Memory B cell (primary cell): ENCODE data around the gene RAVER2.
"Not testable (repeated sequence)": the region's sequence is repeated elsewhere in the genome, so short reads cannot be mapped to it uniquely, and the experiment has no call there.

ENCODE experiments used
- ATAC-seq: fragments of 150-1000 bp; cut with Tn5 transposase; 2 replicates; pipeline ENCODE4 v1.10.0; 2021; ENCODE audit warnings: low read depth, mild to moderate bottlenecking, moderate library complexity
- DNase-seq, 2 donors: peaks; one replicate each; pipeline ENCODE4 v3.0.0; 2022; ENCODE audit warnings: low spot score in 2 of 2
- H3K27ac Mint-ChIP-seq: one replicate; pipeline ENCODE4 v1.8.0; 2022; ENCODE audit warnings: mild to moderate bottlenecking, moderate library complexity, mixed read lengths
- H3K27me3 Mint-ChIP-seq: one replicate; pipeline ENCODE4 v1.8.0; 2022; ENCODE audit warnings: mixed read lengths
- H3K36me3 Mint-ChIP-seq: one replicate; pipeline ENCODE4 v1.8.0; 2022; ENCODE audit warnings: mild to moderate bottlenecking, mixed read lengths
- H3K4me1 Mint-ChIP-seq: one replicate; pipeline ENCODE4 v1.8.0; 2022; ENCODE audit warnings: mixed read lengths
- H3K4me3 Mint-ChIP-seq: one replicate; pipeline ENCODE4 v1.8.0; 2022; ENCODE audit warnings: mild to moderate bottlenecking, moderate library complexity, mixed read lengths
- H3K9me3 Mint-ChIP-seq: one replicate; pipeline ENCODE4 v1.8.0; 2022; ENCODE audit warnings: mixed read lengths

Gene RAVER2

GRCh38 chr1:64733581-64734286 lies 11.1 kb upstream of the RAVER2 start:
- H3K36me3 Mint-ChIP-seq: no peaks in the 10 kb centered on the region

DNA sequence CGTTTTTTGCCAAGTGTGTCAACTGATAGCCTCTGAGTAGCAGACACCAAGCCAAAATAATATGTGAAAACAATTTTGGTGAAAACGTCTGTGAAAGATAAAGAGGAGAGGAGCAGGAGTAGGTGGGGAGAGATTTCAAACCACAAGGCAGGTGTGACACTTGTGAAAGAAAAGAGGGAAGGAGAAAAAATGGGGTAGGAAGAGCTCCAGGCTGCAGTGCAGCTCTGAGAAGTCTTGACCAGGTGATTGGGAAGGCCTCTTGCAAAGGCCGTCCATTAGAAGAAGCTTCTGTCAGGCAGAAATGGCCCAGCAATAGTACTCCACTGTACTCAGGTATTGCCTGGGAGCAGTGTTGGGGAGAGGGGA lies 10.6 kb upstream of the RAVER2 start:
- H3K27ac Mint-ChIP-seq: no peak overlapping the region
- no peaks in the 10 kb centered on the region for H3K36me3 Mint-ChIP-seq
- ATAC-seq (no peak), DNase-seq (no peak)
- no peaks in the 10 kb centered on the region for H3K4me1 Mint-ChIP-seq
- no peaks in the 10 kb centered on the region for H3K9me3 Mint-ChIP-seq
- H3K4me3 Mint-ChIP-seq: no peak overlapping the region
- H3K27me3 Mint-ChIP-seq: peaks cover 4% of the 10 kb centered on the region

More at GRCh38 chr1:64733581-64734286, 11.1 kb upstream of the RAVER2 start:
- DNase-seq (no peak), ATAC-seq (no peak)
- Mint-ChIP-seq H3K4me1 (no peaks in the 10 kb centered on the region), H3K9me3 (peaks cover 1% of the 10 kb centered on the region), H3K27ac (no peak overlapping the region), H3K4me3 (no peak overlapping the region), H3K27me3 (peaks cover 4% of the 10 kb centered on the region)

DNA sequence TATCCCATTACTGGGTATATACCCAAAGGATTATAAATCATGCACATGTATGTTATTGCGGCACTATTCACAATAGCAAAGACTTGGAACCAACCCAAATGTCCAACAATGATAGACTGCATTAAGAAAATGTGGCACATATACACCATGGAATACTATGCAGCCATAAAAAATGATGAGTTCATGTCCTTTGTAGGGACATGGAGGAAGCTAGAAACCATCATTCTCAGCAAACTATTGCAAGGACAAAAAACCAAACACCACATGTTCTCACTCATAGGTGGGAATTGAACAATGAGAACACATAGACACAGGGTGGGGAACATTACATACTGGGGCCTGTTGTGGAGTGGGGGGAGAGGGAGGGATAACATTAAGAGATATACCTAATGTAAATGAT lies 4.2 kb upstream of the RAVER2 start:
- DNase-seq, H3K27ac Mint-ChIP-seq, H3K9me3 Mint-ChIP-seq, H3K36me3 Mint-ChIP-seq, H3K4me1 Mint-ChIP-seq, H3K4me3 Mint-ChIP-seq, ATAC-seq, H3K27me3 Mint-ChIP-seq: not testable (repeated sequence)

DNA sequence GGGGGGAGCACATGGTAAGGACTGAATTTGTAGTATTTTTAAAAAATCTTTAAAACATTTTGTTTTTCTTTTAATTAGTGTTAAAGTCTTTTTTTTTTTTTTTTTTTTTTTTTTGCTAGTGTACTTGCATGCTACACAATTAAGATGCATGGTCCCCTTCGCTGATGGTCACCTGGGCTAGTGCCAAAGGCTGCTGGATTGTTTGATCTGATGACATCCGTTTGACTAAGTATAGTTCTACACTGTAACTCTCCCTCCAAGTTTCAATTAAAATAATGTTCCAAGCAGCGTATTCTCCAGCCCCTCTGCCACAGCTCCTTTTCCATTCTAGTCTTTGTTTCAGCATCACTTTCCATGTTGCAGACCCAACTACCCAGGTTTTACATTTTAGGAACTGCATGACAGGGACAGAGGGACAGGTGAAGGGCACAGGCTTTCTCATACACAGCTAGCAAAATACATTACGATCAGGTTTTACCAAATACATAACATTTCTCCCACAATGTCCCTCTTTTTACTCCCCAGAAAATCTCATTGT lies 852 bp upstream of the RAVER2 start:
- H3K4me3 Mint-ChIP-seq: peak overlapping the region; percentile 88
- ATAC-seq (no peak), DNase-seq (no peak)
- H3K9me3 Mint-ChIP-seq: no peaks in the 10 kb centered on the region
- peaks cover 17% of the 10 kb centered on the region for H3K4me1 Mint-ChIP-seq
- H3K27ac Mint-ChIP-seq: peak overlapping the region; percentile 46
- H3K36me3 Mint-ChIP-seq: no peaks in the 10 kb centered on the region
- no peaks in the 10 kb centered on the region for H3K27me3 Mint-ChIP-seq

DNA sequence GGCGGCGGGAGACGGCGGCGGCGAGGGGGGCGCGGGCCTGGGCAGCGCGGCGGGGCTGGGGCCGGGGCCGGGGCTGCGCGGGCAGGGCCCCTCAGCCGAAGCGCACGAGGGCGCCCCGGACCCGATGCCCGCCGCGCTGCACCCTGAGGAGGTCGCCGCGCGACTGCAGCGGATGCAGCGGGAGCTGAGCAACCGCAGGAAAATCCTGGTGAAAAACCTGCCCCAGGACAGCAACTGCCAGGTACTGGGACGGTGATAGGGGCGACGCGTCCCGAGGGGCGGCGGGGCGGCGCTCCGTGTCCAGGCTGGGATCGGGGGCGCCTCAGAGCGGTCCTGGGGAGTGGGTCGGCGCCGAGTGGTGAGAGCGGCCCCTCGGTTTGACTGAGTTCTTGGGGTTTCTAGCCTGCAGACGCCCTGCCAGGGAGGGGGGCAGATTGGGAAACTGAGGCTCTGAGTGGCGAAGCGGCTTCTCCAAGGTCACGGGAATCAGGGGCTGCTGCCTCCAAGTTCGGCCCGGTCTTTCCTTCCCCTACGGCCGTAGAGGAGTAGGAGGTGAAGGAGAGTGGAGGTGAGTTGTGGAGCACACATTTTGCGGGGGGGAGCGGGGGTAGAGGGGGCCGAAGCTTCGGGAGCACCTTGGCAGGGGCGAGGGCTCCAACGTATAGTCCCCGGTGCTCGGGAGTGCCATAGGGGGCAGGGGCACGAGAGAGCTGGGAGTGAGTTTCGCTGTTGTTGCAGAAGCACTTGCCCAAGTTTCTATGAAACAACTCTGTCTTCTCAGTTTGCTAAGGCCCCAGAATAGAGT lies 508 bp downstream of the RAVER2 start:
- no peaks in the 10 kb centered on the region for H3K9me3 Mint-ChIP-seq
- peak overlapping the region; percentile 79 for H3K4me3 Mint-ChIP-seq
- ATAC-seq (peak; percentile 14), DNase-seq (peak; percentile 15 to 17)
- H3K27ac Mint-ChIP-seq: peak overlapping the region; percentile 38
- H3K4me1 Mint-ChIP-seq: peaks cover 19% of the 10 kb centered on the region
- H3K36me3 Mint-ChIP-seq: no peaks in the 10 kb centered on the region
- no peaks in the 10 kb centered on the region for H3K27me3 Mint-ChIP-seq

DNA sequence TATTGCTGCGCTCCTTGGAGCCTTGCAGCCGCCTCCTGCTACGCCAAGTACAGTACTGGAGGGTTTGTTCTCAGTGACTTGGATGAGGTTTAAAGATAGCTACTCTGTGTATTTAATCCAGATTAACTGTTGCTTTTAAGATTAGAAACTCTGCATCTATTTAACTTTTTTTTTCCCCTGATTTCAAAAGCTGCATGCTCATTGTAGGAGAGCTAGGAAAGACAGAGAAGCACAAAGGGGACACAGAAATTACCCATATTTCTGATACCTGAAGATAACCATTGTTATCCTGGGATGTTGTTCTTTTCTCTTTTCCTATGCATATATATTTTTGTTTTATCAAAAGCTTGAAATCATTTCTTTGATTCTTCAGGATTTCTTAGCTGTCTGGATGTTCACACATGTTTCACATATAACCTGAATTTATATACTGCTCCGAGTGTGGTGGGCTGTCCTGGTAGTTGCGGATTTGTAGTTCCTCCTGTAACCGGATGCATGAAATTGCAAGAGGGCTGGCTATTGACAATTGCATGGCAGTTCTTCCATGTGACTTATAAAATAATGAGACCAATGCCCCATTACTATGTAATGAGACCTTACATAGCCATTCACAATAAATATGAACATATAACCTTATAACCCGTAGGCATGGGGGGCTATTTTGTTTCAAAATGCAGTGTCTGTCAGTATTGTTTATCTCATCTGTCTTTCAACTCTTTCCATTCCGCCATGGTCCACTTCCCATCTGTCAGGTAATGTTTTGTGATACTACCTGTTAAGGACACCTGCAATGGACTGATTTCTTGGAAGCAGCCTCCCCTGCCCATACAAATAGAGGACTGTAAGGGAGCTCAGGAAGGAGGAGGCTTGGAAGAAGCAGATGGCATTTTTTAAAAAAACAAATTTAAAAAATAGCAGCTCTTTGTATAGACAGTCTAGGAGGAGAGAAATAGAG lies 1.4 kb downstream of the RAVER2 start:
- H3K27ac Mint-ChIP-seq: peak overlapping the region; percentile 38
- H3K4me3 Mint-ChIP-seq: peak overlapping the region; percentile 79
- H3K9me3 Mint-ChIP-seq: no peaks in the 10 kb centered on the region
- ATAC-seq (peak; percentile 17), DNase-seq (no peak)
- H3K27me3 Mint-ChIP-seq: no peaks in the 10 kb centered on the region
- no peaks in the 10 kb centered on the region for H3K36me3 Mint-ChIP-seq
- H3K4me1 Mint-ChIP-seq: peaks cover 19% of the 10 kb centered on the region

DNA sequence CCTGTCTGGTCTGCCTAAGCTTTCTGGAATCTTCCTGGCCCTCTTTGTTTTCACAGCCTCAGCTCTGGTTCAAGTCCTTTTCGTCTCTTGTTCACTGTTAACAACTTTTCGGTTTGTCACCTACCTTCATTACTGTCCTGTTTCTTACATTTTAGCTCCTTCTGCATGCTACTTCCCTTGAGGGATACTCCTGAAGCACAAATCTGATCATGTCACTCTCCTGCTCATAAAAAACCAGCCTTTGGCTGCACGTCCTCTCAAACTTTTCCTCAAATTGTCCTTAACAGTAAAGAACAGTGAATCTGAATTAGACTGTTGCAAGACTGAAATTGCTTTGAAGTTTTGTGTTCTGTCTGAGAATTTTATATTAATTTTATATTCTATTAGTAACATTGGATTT lies 3.3 kb downstream of the RAVER2 start:
- no peak for DNase-seq
- H3K36me3 Mint-ChIP-seq: no peaks in the 10 kb centered on the region
- H3K4me3 Mint-ChIP-seq: no peak overlapping the region
- H3K27ac Mint-ChIP-seq: peak overlapping the region; percentile 0
- no peaks in the 10 kb centered on the region for H3K9me3 Mint-ChIP-seq
- peaks cover 24% of the 10 kb centered on the region for H3K4me1 Mint-ChIP-seq
- ATAC-seq: no peak
- H3K27me3 Mint-ChIP-seq: no peaks in the 10 kb centered on the region

GRCh38 chr1:64748706-64749105 lies 3.8 kb downstream of the RAVER2 start:
- Mint-ChIP-seq H3K27ac (no peak overlapping the region), H3K27me3 (no peaks in the 10 kb centered on the region), H3K4me3 (no peak overlapping the region), H3K4me1 (peaks cover 24% of the 10 kb centered on the region), H3K9me3 (no peaks in the 10 kb centered on the region), H3K36me3 (no peaks in the 10 kb centered on the region)
- DNase-seq: no peak
- ATAC-seq: no peak

DNA sequence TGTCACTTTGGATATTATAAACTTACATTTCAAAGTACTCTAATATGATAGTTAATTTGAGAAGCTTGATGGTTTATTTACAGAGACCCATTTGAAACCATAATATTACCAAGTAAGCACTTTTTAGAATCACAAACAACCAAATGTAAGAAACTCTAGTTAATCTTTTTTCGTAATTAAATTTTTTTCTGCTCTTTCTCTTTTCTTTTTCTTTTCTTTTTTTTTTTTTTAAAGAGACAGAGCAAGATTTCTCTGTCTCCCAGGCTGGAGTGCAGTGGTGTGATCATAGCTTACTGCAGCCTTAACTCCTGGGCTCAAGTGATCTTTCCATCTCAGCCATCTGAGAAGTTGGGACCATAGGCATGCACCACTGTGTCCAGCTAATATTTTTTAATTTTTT lies 5.2 kb downstream of the RAVER2 start:
- peaks cover 22% of the 10 kb centered on the region for H3K4me1 Mint-ChIP-seq
- no peak overlapping the region for H3K27ac Mint-ChIP-seq
- no peaks in the 10 kb centered on the region for H3K36me3 Mint-ChIP-seq
- no peak overlapping the region for H3K4me3 Mint-ChIP-seq
- DNase-seq: no peak
- ATAC-seq: no peak
- no peaks in the 10 kb centered on the region for H3K27me3 Mint-ChIP-seq
- H3K9me3 Mint-ChIP-seq: no peaks in the 10 kb centered on the region

GRCh38 chr1:64750875-64751274 lies 6.0 kb downstream of the RAVER2 start:
- H3K4me1 Mint-ChIP-seq: peaks cover 26% of the 10 kb centered on the region
- ATAC-seq (no peak), DNase-seq (no peak)
- no peaks in the 10 kb centered on the region for H3K27me3 Mint-ChIP-seq
- no peaks in the 10 kb centered on the region for H3K9me3 Mint-ChIP-seq
- no peaks in the 10 kb centered on the region for H3K36me3 Mint-ChIP-seq
- H3K27ac Mint-ChIP-seq: no peak overlapping the region
- H3K4me3 Mint-ChIP-seq: no peak overlapping the region

DNA sequence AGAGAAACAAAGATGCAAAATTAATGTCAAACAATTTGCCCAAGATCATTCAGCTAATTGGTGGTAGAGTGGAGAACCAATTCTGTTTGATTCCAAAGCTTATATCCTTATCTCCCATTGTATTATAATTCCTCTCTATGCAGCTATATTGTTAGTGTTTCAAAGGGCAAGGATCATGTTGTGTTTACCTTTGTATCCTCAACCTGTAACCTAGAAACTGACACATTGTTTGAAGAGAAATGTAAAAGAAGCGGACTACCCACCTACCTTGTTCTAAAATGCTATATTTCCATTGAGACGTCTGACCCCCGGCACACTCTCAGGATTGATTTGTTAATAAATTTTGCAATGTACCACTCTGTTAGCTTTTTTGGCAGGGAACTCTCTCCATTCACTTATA lies 9.3 kb downstream of the RAVER2 start:
- no peak overlapping the region for H3K4me3 Mint-ChIP-seq
- no peaks in the 10 kb centered on the region for H3K27me3 Mint-ChIP-seq
- peaks cover 6% of the 10 kb centered on the region for H3K9me3 Mint-ChIP-seq
- ATAC-seq (no peak), DNase-seq (no peak)
- H3K36me3 Mint-ChIP-seq: peaks cover 13% of the 10 kb centered on the region
- H3K4me1 Mint-ChIP-seq: peaks cover 17% of the 10 kb centered on the region
- H3K27ac Mint-ChIP-seq: no peak overlapping the region

DNA sequence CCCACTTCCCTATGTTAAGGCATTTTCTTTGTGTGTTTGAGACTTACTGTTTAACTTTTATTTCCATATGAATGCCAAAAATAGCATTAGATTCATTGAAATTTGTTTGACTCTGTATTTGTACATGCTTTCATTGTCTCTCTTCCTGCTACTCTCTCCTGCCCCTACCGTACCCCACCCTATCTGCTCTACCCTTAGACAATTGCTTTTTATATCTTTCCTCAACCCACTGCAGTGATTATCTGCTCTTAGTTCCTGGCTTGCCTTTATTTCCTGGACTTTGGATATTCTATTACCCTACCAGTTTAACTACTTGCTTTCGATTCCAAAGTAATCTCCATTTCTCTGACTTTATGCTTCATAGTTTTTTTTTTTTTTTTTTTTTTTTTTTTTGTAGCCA lies 10.5 kb downstream of the RAVER2 start:
- no peak overlapping the region for H3K4me3 Mint-ChIP-seq
- peaks cover 14% of the 10 kb centered on the region for H3K4me1 Mint-ChIP-seq
- ATAC-seq: no peak
- DNase-seq: no peak
- peaks cover 6% of the 10 kb centered on the region for H3K9me3 Mint-ChIP-seq
- H3K27me3 Mint-ChIP-seq: no peaks in the 10 kb centered on the region
- no peak overlapping the region for H3K27ac Mint-ChIP-seq
- peaks cover 13% of the 10 kb centered on the region for H3K36me3 Mint-ChIP-seq

- no peak for ATAC-seq
- DNase-seq: no peak
- Mint-ChIP-seq H3K9me3 (peaks cover 6% of the 10 kb centered on the region), H3K27me3 (no peaks in the 10 kb centered on the region), H3K4me1 (peaks cover 14% of the 10 kb centered on the region), H3K36me3 (peaks cover 13% of the 10 kb centered on the region), H3K4me3 (no peak overlapping the region), H3K27ac (no peak overlapping the region)
These were observed 11.9 kb downstream of the RAVER2 start for GRCh38 chr1:64756770-64757169.

- Mint-ChIP-seq H3K27ac (no peak overlapping the region), H3K27me3 (no peaks in the 10 kb centered on the region), H3K4me3 (no peak overlapping the region), H3K9me3 (peaks cover 6% of the 10 kb centered on the region), H3K36me3 (peaks cover 13% of the 10 kb centered on the region), H3K4me1 (peaks cover 14% of the 10 kb centered on the region)
- no peak for DNase-seq
- no peak for ATAC-seq
These were observed 12.3 kb downstream of the RAVER2 start for GRCh38 chr1:64757213-64757612.
